Prostate gland (tissue), 2 donors: ENCODE data around the gene CCNJL.

ENCODE experiments used
- CTCF ChIP-seq, 4 experiments: fragments of 200-600 bp in 2 of 4; fragments of 450-650 bp in 2 of 4; sonication (generic) in 2 of 4; IDR thresholded peaks; 1 replicate in 3 of 4; 2 replicates in 1 of 4; pipeline ENCODE4 v1.5.1; 2016 to 2019; ENCODE audit warnings: antibody characterized with exemption in 4 of 4, mild to moderate bottlenecking in 2 of 4, moderate library complexity in 2 of 4
- POLR2A ChIP-seq: fragments of 450-650 bp; IDR thresholded peaks from one replicate; pipeline ENCODE4 v1.6.1; 2016; ENCODE audit warnings: antibody characterized with exemption, mild to moderate bottlenecking
- POLR2AphosphoS5 ChIP-seq: sonication (generic); formaldehyde crosslinking; IDR thresholded peaks from one replicate; pipeline ENCODE4 v1.6.1; 2017; ENCODE audit warnings: antibody characterized with exemption

- TF ChIP-seq CTCF (IDR thresholded peaks at IDR 0.05) (no peak), POLR2A (no peak), POLR2AphosphoS5 (no peak)
These were observed 93.0 kb downstream of the CCNJL start for GRCh38 chr5:160219356-160219755.
